ENCODE measurements around the gene PHACTR1. TPM values are rescaled to one million over a fixed set of nuclear protein-coding genes. Genes with fewer than 3 reads are reported as not detected.

Gene PHACTR1
- total and polyA plus RNA-seq, 3 donors from 2014 or later, result 5.1 to 7.6 (median 6.5) TPM

- no peak for DNase-seq
- Histone ChIP-seq H3K27ac (no peak overlapping the region), H3K36me3 (ENCODE audit: low read depth, missing control alignments) (no peaks in the 10 kb centered on the region), H3K9me3 (no peaks in the 10 kb centered on the region), H3K4me3 (no peak overlapping the region), H3K4me1 (peaks cover 8% of the 10 kb centered on the region), H3K27me3 (no peaks in the 10 kb centered on the region)
- 74 to 75% methylated on average over 7 of the region's 7 CpGs for WGBS, 2 donors
- TF ChIP-seq, protein P1, sequence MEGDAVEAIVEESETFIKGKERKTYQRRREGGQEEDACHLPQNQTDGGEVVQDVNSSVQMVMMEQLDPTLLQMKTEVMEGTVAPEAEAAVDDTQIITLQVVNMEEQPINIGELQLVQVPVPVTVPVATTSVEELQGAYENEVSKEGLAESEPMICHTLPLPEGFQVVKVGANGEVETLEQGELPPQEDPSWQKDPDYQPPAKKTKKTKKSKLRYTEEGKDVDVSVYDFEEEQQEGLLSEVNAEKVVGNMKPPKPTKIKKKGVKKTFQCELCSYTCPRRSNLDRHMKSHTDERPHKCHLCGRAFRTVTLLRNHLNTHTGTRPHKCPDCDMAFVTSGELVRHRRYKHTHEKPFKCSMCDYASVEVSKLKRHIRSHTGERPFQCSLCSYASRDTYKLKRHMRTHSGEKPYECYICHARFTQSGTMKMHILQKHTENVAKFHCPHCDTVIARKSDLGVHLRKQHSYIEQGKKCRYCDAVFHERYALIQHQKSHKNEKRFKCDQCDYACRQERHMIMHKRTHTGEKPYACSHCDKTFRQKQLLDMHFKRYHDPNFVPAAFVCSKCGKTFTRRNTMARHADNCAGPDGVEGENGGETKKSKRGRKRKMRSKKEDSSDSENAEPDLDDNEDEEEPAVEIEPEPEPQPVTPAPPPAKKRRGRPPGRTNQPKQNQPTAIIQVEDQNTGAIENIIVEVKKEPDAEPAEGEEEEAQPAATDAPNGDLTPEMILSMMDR (IDR thresholded peaks at IDR 0.05), result no peak
- no peak for TF ChIP-seq POLR2A (IDR thresholded peaks at IDR 0.05)
- intact Hi-C loops (cut with DNase I; ENCODE audit: low total_unique reads), result no loop called here
Observed at GRCh38 chr6:13075141-13075845, 358.7 kb downstream of the PHACTR1 start.

DNA sequence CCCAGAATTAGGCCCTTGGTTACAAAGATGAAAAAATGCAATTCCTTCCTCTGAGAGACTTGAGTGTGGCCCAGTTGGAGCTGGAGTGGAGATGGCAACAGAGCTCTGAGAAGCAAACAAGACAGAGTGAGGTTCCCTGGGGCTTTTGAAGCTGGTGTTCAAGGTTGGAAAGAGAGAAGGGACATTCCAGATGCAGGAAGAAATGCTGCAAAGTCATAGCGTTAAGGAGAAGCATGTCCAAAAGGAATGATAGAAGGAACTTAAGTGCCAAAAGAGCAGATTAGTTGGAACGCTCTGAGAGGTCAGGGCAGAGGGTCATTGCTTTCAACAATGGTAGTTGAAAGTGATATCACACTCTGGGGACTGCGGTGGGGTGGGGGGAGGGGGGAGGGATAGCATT is 360.0 kb downstream of the PHACTR1 start:
- Histone ChIP-seq H3K27me3 (no peaks in the 10 kb centered on the region), H3K4me3 (no peak overlapping the region), H3K9me3 (no peaks in the 10 kb centered on the region), H3K4me1 (peaks cover 11% of the 10 kb centered on the region), H3K27ac (no peak overlapping the region), H3K36me3 (ENCODE audit: low read depth, missing control alignments) (no peaks in the 10 kb centered on the region)
- 43 to 56% methylated on average over 3 of the region's 3 CpGs for WGBS, 2 donors
- intact Hi-C loops (cut with DNase I; ENCODE audit: low total_unique reads), result no loop called here
- DNase-seq, result no peak
- TF ChIP-seq, protein P1 (IDR thresholded peaks at IDR 0.05), result no peak
- no peak for TF ChIP-seq POLR2A (IDR thresholded peaks at IDR 0.05)

GRCh38 chr6:13077117-13077516 is 360.6 kb downstream of the PHACTR1 start:
- TF ChIP-seq POLR2A (IDR thresholded peaks at IDR 0.05), result no peak
- TF ChIP-seq, protein P1 (IDR thresholded peaks at IDR 0.05), result no peak
- no peak overlapping the region for H3K27ac ChIP-seq
- H3K9me3 ChIP-seq, result no peaks in the 10 kb centered on the region
- H3K27me3 ChIP-seq, result no peaks in the 10 kb centered on the region
- 75 to 93% methylated on average over 1 of the region's 1 CpG for WGBS, 2 donors
- H3K36me3 ChIP-seq (ENCODE audit: low read depth, missing control alignments), result no peaks in the 10 kb centered on the region
- peaks cover 11% of the 10 kb centered on the region for H3K4me1 ChIP-seq
- intact Hi-C loops (cut with DNase I; ENCODE audit: low total_unique reads), result no loop called here
- no peak for DNase-seq
- no peak overlapping the region for H3K4me3 ChIP-seq

- H3K4me1 ChIP-seq, result peaks cover 11% of the 10 kb centered on the region
- no peak overlapping the region for H3K4me3 ChIP-seq
- TF ChIP-seq, protein P1 (IDR thresholded peaks at IDR 0.05), result no peak
- TF ChIP-seq POLR2A (IDR thresholded peaks at IDR 0.05), result no peak
- 62 to 66% methylated on average over 6 of the region's 6 CpGs for WGBS, 2 donors
- H3K9me3 ChIP-seq, result no peaks in the 10 kb centered on the region
- DNase-seq, result peak; percentile 20
- intact Hi-C loops (cut with DNase I; ENCODE audit: low total_unique reads), result no loop called here
- no peaks in the 10 kb centered on the region for H3K36me3 ChIP-seq (ENCODE audit: low read depth, missing control alignments)
- H3K27ac ChIP-seq, result no peak overlapping the region
- H3K27me3 ChIP-seq, result no peaks in the 10 kb centered on the region
Observed at GRCh38 chr6:13079096-13079723, 362.6 kb downstream of the PHACTR1 start.

Measured in testis (tissue), 3 donors.